Uterus (tissue), 2 donors: ENCODE results near the gene NUDT1.

ENCODE experiments used
- CTCF ChIP-seq, 4 experiments: fragments of 200-600 bp in 2 of 4; fragments of 450-650 bp in 2 of 4; sonication (generic) in 2 of 4; IDR thresholded peaks; one replicate each; pipeline ENCODE4 v1.5.1; 2016 to 2019; ENCODE audit warnings: antibody characterized with exemption in 4 of 4, mild to moderate bottlenecking in 2 of 4, moderate library complexity in 1 of 4
- POLR2A ChIP-seq, 2 donors: fragments of 450-650 bp; IDR thresholded peaks; one replicate each; pipeline ENCODE4 v1.6.1; 2016; ENCODE audit warnings: antibody characterized with exemption in 2 of 2, mild to moderate bottlenecking in 1 of 2, moderate library complexity in 1 of 2

GRCh38 chr7:2249744-2250323 lies 7.8 kb downstream of the NUDT1 start:
- TF ChIP-seq CTCF (IDR thresholded peaks at IDR 0.05) (no peak), POLR2A (IDR thresholded peaks at IDR 0.05) (no peak)
